Neural progenitor cell (in vitro differentiated cells): ENCODE measurements around the gene GAB1.

Experiments
- CTCF ChIP-seq: fragments of 200-600 bp; sonication (generic); IDR thresholded peaks from 2 replicates; pipeline ENCODE4 v1.5.1; 2017; ENCODE audit warnings: antibody characterized with exemption, mild to moderate bottlenecking
- EZH2 ChIP-seq: fragments of 200-600 bp; sonication (generic); IDR thresholded peaks from 2 replicates; pipeline ENCODE4 v1.6.1; 2017; ENCODE audit warnings: antibody characterized with exemption, mild to moderate bottlenecking, moderate library complexity
- EZH2phosphoT487 ChIP-seq: fragments of 200-600 bp; sonication (generic); IDR thresholded peaks from 2 replicates; pipeline ENCODE4 v1.6.1; 2017; ENCODE audit warnings: antibody characterized with exemption

DNA sequence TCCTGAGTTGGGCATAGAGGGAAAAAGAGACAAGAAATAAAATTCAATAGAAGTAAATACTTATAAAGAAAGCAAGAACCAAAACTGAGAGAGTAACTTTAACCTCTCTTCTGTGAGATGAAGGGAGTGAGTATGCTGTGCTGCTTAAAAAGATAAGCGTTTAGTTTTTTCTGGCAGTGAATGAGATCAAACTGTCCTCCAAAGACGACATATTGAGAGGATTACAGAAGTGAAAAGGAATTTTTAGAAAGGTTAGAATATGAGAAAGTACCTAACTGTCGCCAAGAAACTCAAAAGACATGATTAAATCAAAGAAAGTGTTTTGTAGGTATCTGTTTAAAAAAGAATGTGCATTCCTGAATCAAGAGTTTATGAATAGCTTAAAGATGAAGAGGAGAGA, 16.0 kb downstream of the GAB1 start:
- TF ChIP-seq CTCF (no peak), EZH2phosphoT487 (no peak), EZH2 (no peak)
